ENCODE results near the gene ATG4A. TPM values are rescaled to one million over a fixed set of nuclear protein-coding genes. Genes with fewer than 3 reads are reported as not detected.

The ATG4A gene
- total and polyA plus RNA-seq, 9 of the 15 experiments (the other 6 are each of a cell fraction or from before 2014, with no cell fraction given): 7.3 to 24.5 (median 16.6) TPM

GRCh38 chrX:108159028-108159670, 67.6 kb downstream of the ATG4A start:
- no peak overlapping the region for H2AFZ ChIP-seq (ENCODE audit: low read depth, low read length)
- TF ChIP-seq ZNF76 (CRISPR knock-in tag; IDR thresholded peaks at IDR 0.05; ENCODE audit: borderline replicate concordance) (no peak), BHLHE40 (IDR thresholded peaks at IDR 0.05; ENCODE audit: low read length) (no peak), PBX2 (CRISPR knock-in tag; IDR thresholded peaks at IDR 0.05; ENCODE audit: low read depth) (no peak), PBX2 (tag; conservative IDR thresholded peaks at IDR 0.05; ENCODE audit: low read depth) (no peak), ZNF318 (IDR thresholded peaks at IDR 0.05; ENCODE audit: borderline replicate concordance in 1 of 2, low read depth in 1 of 2) (no peak), NCOA6 (IDR thresholded peaks at IDR 0.05) (no peak), HNRNPLL (IDR thresholded peaks at IDR 0.05; ENCODE audit: low read depth, low read length, poor library complexity, severe bottlenecking) (no peak), ZC3H4 (CRISPR knock-in tag; IDR thresholded peaks at IDR 0.05; ENCODE audit: borderline replicate concordance) (no peak), CHCHD3 (CRISPR knock-in tag; IDR thresholded peaks at IDR 0.05) (no peak)

More at GRCh38 chrX:108159028-108159670, 67.6 kb downstream of the ATG4A start:
- FAIRE-seq (no peak), ATAC-seq (no peak), DNase-seq (ENCODE audit: extremely low read depth in 1 of 4, low spot score in 3 of 4) (no peak)
- H3K36me3 ChIP-seq (ENCODE audit: control insufficient read depth, insufficient read depth, low read length): no peaks in the 10 kb centered on the region
- no peaks in the 10 kb centered on the region for H3K9me3 ChIP-seq (replicated peaks; ENCODE audit: control insufficient read depth, insufficient read depth, low read depth, low read length)
- no peaks in the 10 kb centered on the region for H3K4me1 ChIP-seq (replicated peaks in 1 of 2; ENCODE audit: control insufficient read depth in 2 of 2, insufficient read depth in 2 of 2, low read length in 2 of 2)
- in situ Hi-C loops (cut with MboI) (no loop called here), intact Hi-C loops (cut with micrococcal nuclease) (no loop called here)
- no peak overlapping the region for H3K4me2 ChIP-seq (ENCODE audit: insufficient read depth, low read length)
- no peak overlapping the region for H3K9ac ChIP-seq (ENCODE audit: insufficient read depth in 1 of 2, low read depth in 2 of 2, low read length in 2 of 2)
- H4K20me1 ChIP-seq (replicated peaks; ENCODE audit: control insufficient read depth, insufficient read depth, low read length): no peaks in the 10 kb centered on the region
- no peak overlapping the region for H3K27ac ChIP-seq (ENCODE audit: extremely low read depth, low read depth, low read length)
- no peaks in the 10 kb centered on the region for H3K9me1 ChIP-seq (ENCODE audit: control insufficient read depth, insufficient read depth, low read length)
- no peaks in the 10 kb centered on the region for H3K27me3 ChIP-seq (ENCODE audit: control insufficient read depth in 2 of 2, insufficient read depth in 2 of 2, low read length in 2 of 2)
- H3K79me2 ChIP-seq (ENCODE audit: control insufficient read depth, insufficient read depth, low read length): no peaks in the 10 kb centered on the region
- no TSS peak for BruUV-seq (replicated peaks)
- H3K4me3 ChIP-seq: no peak overlapping the region
- ChIA-PET POLR2A (no interaction called here), CTCF (ENCODE audit: low intra/inter-chr PET ratio) (no interaction called here)
- WGBS (ENCODE audit: insufficient coverage, low coverage, missing lambda C conversion rate): 3% methylated on average over 10 of the region's 11 CpGs

Data from K562 (cell line).